ENCODE results near the gene TMEM17. TPM values are rescaled to one million over a fixed set of nuclear protein-coding genes. Genes with fewer than 3 reads are reported as not detected.

TMEM17 gene
- total and polyA plus RNA-seq, 2 of the 13 experiments (the other 11 are each of a cell fraction or from before 2014, with no cell fraction given), result 0.22 to 0.50 TPM

DNA sequence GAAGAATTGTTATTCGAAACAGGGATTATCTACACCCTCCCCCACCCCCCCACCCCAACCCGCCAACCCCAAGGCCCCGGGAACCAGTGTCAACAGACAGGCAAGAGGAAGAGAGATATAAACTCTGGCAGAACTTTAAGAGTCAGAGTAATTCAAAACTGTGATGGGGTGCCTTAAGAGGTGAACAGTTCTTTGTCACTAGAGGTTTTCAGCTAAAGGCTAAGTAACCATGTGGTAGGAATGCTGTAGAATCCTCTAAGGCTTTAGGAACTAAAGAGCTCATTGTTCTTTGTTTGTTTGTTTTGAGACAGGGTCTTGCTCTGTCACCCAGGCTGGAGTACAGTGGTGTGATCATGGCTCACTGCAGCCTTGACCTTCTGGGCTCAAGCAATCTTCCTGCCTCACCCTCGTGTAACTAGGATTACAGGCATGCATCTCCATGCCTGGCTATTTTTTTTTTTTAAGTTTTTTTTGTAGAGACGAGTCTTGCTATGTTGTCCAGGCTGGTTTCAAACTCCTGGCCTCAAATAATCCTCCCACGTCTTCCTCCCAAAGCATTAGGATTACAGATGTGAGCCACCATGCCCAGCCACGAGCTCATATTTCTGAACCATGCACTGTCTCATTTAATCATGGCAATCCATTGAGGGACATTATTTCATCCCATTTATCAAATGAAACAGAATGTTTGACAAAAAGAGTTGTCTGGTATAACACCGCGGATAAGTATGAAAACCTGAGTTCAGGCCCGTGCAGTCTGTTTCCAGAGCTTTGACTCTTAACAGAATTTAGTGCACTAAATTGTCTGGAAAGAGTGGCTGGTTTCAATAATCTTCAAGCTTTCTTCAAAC lies 20.8 kb upstream of the TMEM17 start (continued):
- TF ChIP-seq NKX3-1 (CRISPR knock-in tag; IDR thresholded peaks at IDR 0.05) (peak; percentile 82), KLF6 (CRISPR knock-in tag; IDR thresholded peaks at IDR 0.05) (peak; percentile 96), ZMAT3 (CRISPR knock-in tag; conservative IDR thresholded peaks at IDR 0.05) (peak; percentile 59; the same call in 1 of the 2 replicates), PCBP1 (IDR thresholded peaks at IDR 0.05; ENCODE audit: borderline replicate concordance, low read depth, low read length) (no peak), ZNF101 (CRISPR knock-in tag; IDR thresholded peaks at IDR 0.05; ENCODE audit: borderline replicate concordance, low read depth) (peak; percentile 91), ZNF317 (CRISPR knock-in tag; IDR thresholded peaks at IDR 0.05) (peak; percentile 85; the same call in 1 of the 2 replicates), SMC3 (IDR thresholded peaks at IDR 0.05; ENCODE audit: low read length) (peak; percentile 48; the same call in 1 of the 2 replicates), ZNF331 (CRISPR knock-in tag; IDR thresholded peaks at IDR 0.05) (peak; percentile 95), FOXA1 (IDR thresholded peaks at IDR 0.05) (peak; percentile 74), FOXA1 (CRISPR knock-in tag; IDR thresholded peaks at IDR 0.05) (peak; percentile 92), ZNF557 (CRISPR knock-in tag; IDR thresholded peaks at IDR 0.05) (peak; percentile 76; the same call in 1 of the 2 replicates), ZNF451 (CRISPR knock-in tag; IDR thresholded peaks at IDR 0.05) (peak; percentile 69; the same call in 1 of the 2 replicates), MIXL1 (CRISPR knock-in tag; IDR thresholded peaks at IDR 0.05) (peak; percentile 86; the same call in 1 of the 2 replicates), SMAD1 (CRISPR knock-in tag; IDR thresholded peaks at IDR 0.05; ENCODE audit: borderline replicate concordance, low read depth) (0 out of 2 replicates have a peak, but pooled peaks have one; percentile 68), BORCS8-MEF2B (CRISPR knock-in tag; IDR thresholded peaks at IDR 0.05) (0 out of 2 replicates have a peak, but pooled peaks have one; percentile 64), ZFY (CRISPR knock-in tag; IDR thresholded peaks at IDR 0.05) (peak; percentile 43), SOX13 (IDR thresholded peaks at IDR 0.05) (peak; percentile 92), SOX13 (CRISPR knock-in tag; conservative IDR thresholded peaks at IDR 0.05 in 1 of 2, IDR thresholded peaks at IDR 0.05 in 1 of 2) (peak in 1 of 2 experiments; percentile 98; a peak in 2 of 4 replicates), PRMT3 (CRISPR knock-in tag; IDR thresholded peaks at IDR 0.05; ENCODE audit: borderline replicate concordance, low read depth) (no peak), RELA (CRISPR knock-in tag; IDR thresholded peaks at IDR 0.05) (no peak)
- TF ChIP-seq, protein P1, sequence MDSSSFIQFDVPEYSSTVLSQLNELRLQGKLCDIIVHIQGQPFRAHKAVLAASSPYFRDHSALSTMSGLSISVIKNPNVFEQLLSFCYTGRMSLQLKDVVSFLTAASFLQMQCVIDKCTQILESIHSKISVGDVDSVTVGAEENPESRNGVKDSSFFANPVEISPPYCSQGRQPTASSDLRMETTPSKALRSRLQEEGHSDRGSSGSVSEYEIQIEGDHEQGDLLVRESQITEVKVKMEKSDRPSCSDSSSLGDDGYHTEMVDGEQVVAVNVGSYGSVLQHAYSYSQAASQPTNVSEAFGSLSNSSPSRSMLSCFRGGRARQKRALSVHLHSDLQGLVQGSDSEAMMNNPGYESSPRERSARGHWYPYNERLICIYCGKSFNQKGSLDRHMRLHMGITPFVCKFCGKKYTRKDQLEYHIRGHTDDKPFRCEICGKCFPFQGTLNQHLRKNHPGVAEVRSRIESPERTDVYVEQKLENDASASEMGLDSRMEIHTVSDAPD (CRISPR knock-in tag; IDR thresholded peaks at IDR 0.05), result peak; percentile 61; the same call in 1 of the 2 replicates
- TF ChIP-seq, protein P2, sequence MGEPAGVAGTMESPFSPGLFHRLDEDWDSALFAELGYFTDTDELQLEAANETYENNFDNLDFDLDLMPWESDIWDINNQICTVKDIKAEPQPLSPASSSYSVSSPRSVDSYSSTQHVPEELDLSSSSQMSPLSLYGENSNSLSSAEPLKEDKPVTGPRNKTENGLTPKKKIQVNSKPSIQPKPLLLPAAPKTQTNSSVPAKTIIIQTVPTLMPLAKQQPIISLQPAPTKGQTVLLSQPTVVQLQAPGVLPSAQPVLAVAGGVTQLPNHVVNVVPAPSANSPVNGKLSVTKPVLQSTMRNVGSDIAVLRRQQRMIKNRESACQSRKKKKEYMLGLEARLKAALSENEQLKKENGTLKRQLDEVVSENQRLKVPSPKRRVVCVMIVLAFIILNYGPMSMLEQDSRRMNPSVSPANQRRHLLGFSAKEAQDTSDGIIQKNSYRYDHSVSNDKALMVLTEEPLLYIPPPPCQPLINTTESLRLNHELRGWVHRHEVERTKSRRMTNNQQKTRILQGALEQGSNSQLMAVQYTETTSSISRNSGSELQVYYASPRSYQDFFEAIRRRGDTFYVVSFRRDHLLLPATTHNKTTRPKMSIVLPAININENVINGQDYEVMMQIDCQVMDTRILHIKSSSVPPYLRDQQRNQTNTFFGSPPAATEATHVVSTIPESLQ (CRISPR knock-in tag; conservative IDR thresholded peaks at IDR 0.05), result no peak
- TF ChIP-seq, protein P3, sequence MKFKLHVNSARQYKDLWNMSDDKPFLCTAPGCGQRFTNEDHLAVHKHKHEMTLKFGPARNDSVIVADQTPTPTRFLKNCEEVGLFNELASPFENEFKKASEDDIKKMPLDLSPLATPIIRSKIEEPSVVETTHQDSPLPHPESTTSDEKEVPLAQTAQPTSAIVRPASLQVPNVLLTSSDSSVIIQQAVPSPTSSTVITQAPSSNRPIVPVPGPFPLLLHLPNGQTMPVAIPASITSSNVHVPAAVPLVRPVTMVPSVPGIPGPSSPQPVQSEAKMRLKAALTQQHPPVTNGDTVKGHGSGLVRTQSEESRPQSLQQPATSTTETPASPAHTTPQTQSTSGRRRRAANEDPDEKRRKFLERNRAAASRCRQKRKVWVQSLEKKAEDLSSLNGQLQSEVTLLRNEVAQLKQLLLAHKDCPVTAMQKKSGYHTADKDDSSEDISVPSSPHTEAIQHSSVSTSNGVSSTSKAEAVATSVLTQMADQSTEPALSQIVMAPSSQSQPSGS (CRISPR knock-in tag; IDR thresholded peaks at IDR 0.05), result peak; percentile 90; the same call in 1 of the 2 replicates
- TF ChIP-seq, protein P4, sequence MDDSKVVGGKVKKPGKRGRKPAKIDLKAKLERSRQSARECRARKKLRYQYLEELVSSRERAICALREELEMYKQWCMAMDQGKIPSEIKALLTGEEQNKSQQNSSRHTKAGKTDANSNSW (CRISPR knock-in tag; IDR thresholded peaks at IDR 0.05; ENCODE audit: borderline replicate concordance), result no peak
- TF ChIP-seq, protein P5, sequence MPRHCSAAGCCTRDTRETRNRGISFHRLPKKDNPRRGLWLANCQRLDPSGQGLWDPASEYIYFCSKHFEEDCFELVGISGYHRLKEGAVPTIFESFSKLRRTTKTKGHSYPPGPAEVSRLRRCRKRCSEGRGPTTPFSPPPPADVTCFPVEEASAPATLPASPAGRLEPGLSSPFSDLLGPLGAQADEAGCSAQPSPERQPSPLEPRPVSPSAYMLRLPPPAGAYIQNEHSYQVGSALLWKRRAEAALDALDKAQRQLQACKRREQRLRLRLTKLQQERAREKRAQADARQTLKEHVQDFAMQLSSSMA (CRISPR knock-in tag; IDR thresholded peaks at IDR 0.05), result no peak; the same call in 1 of the 2 replicates
